IgD-negative memory B cell (primary cell): Measurements from ENCODE around the gene VPS54. TPM values are rescaled to one million over a fixed set of nuclear protein-coding genes. Genes with fewer than 3 reads are reported as not detected.

Experiments used
- H3K27ac Mint-ChIP-seq, 3 donors: one replicate each; pipeline ENCODE4 v1.8.0; 2020 to 2022; ENCODE audit warnings: mild to moderate bottlenecking in 3 of 3, mixed read lengths in 3 of 3, moderate library complexity in 1 of 3
- H3K27me3 Mint-ChIP-seq: one replicate; pipeline ENCODE4 v1.8.0; 2021; ENCODE audit warnings: mixed read lengths
- H3K36me3 Mint-ChIP-seq: one replicate; pipeline ENCODE4 v1.8.0; 2020; ENCODE audit warnings: mild to moderate bottlenecking, mixed read lengths
- H3K4me1 Mint-ChIP-seq, 3 donors: one replicate each; pipeline ENCODE4 v1.8.0; 2020 to 2022; ENCODE audit warnings: mixed read lengths in 3 of 3, mild to moderate bottlenecking in 1 of 3
- H3K4me3 Mint-ChIP-seq, 4 donors: one replicate each; pipeline ENCODE4 v1.8.0; 2020 to 2022; ENCODE audit warnings: mild to moderate bottlenecking in 4 of 4, mixed read lengths in 4 of 4, moderate library complexity in 3 of 4
- H3K9me3 Mint-ChIP-seq, 3 donors: one replicate each; pipeline ENCODE4 v1.8.0; 2020 to 2021; ENCODE audit warnings: mixed read lengths in 3 of 3, mild to moderate bottlenecking in 1 of 3
- polyA plus RNA-seq: library from polyadenylated mRNA; unstranded; fragments of 300-500 nt; fragmentation: Illumina TruSeq; gene quantifications from one replicate; pipeline ENCODE4 v1.2.3, GENCODE V29; 2021

VPS54 gene
- polyA plus RNA-seq, 1 donor from 2014 or later: 5.2 TPM

DNA sequence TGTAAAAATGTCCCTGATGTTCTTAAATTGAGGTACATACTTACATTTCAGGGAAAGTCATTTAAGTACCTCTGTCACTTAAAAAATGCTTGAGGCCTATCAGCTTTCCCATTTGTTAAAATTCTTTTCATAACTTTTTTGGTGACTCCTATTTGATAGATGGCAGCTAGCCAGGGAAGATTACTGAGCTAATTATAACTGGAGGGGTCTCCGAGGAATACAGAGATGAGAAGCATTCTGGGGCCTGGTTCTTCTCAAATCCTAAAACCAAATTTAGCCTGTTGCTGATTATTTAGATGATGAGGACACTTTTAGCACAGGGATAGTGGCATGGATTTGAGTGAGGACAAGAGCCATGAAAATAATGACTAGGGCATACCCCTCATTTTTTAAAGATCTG lies 172.7 kb downstream of the VPS54 start:
- Mint-ChIP-seq H3K4me1 (peaks cover 40 to 59% (median 43%) of the 10 kb centered on the region in 3 donors), H3K36me3 (peaks cover 1% of the 10 kb centered on the region), H3K9me3 (no peaks in the 10 kb centered on the region), H3K27me3 (no peaks in the 10 kb centered on the region), H3K4me3 (no peak overlapping the region), H3K27ac (no peak overlapping the region)

DNA sequence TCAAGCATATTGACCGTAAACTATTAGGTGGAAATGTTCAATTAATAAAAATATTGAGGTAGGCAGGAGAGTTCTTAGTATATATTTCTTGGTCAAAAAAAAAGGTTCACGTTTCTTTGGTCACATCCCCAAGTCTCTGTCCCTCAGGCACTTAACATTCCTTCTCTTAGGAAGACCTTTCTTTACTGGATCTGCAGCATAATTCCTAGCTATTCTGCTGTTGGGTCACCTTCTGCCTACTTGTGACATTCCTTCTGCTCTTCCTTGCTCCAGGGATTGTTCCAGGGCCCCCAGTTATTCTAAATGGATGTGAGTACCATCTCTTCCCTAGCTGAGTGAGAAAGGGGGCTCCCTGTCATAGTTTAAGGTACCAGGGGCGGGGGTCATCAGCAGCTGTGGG lies 173.4 kb downstream of the VPS54 start:
- no peaks in the 10 kb centered on the region for H3K9me3 Mint-ChIP-seq
- peak overlapping the region in 1 of 3 donors; percentile 53 for H3K27ac Mint-ChIP-seq
- peak overlapping the region in 2 of 4 donors; percentile 8 to 49 for H3K4me3 Mint-ChIP-seq
- H3K4me1 Mint-ChIP-seq: peaks cover 36 to 54% (median 39%) of the 10 kb centered on the region in 3 donors
- H3K27me3 Mint-ChIP-seq: no peaks in the 10 kb centered on the region
- H3K36me3 Mint-ChIP-seq: peaks cover 1% of the 10 kb centered on the region

DNA sequence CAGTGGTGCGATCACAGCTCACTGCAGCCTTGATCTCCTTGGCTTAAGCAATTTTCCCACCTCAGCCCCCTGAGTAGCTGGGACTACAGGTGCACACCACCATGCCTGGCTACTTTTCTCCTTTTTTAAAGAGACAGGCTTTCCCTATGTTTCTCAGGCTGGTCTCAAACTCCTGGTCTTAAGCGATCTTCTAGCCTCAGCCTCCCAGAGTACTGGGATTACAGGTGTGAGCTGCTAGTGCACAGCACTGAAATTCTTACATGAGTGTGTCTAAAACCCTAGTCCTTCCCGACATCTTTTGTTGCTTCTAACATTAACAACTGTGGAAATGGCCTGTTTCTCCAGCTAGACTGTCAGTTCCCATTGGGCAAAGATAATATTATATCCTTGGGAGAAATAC lies 174.6 kb downstream of the VPS54 start:
- Mint-ChIP-seq H3K36me3 (peaks cover 1% of the 10 kb centered on the region), H3K27ac (peak overlapping the region in 2 of 3 donors; percentile 3 to 47), H3K27me3 (no peaks in the 10 kb centered on the region), H3K4me3 (peak overlapping the region in 2 of 4 donors; percentile 49 to 76), H3K4me1 (peaks cover 39 to 55% (median 46%) of the 10 kb centered on the region in 3 donors), H3K9me3 (no peaks in the 10 kb centered on the region)

DNA sequence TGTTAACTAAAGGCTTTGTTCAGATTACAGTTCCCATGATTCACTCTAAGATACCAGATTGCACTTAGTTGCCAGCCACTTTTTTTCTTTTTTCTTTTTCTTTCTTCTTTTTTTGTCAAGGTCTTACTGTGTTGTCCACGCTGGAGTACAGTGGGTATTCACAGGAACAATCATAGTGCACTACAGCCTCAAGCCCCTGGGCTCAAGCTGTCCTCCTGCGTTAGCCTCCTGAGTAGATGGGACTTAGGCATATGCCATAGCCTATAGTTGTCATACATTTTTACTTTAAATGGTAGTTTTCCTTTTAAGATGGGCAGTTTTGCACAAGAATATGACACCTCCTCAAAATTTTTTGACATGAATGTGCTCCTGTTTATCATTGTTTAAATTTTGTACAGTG lies 175.4 kb downstream of the VPS54 start:
- no peaks in the 10 kb centered on the region for H3K9me3 Mint-ChIP-seq
- peaks cover 35 to 51% (median 47%) of the 10 kb centered on the region in 3 donors for H3K4me1 Mint-ChIP-seq
- H3K4me3 Mint-ChIP-seq: peak overlapping the region in 2 of 4 donors; percentile 43 to 49
- H3K27me3 Mint-ChIP-seq: no peaks in the 10 kb centered on the region
- peaks cover 1% of the 10 kb centered on the region for H3K36me3 Mint-ChIP-seq
- H3K27ac Mint-ChIP-seq: peak overlapping the region in 1 of 3 donors; percentile 3

DNA sequence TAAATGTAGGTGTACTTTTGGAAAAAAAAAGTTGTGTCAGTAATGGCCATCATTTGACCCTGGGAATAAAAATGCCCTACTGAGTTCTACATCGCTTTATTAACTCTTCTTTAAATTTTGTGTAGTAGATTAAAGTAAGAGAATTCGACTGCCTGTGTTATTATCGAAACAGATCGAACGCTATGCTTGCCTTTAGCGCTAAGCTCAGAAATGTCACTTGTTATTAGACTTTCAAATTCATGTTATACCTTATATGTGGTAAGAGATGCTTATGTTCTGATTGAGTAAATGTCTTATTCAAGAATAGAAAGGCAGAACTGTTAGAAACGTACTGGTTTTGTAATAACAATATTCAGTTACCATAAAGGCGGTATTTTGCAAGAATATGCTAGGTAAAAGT lies 176.1 kb downstream of the VPS54 start:
- peak overlapping the region in 2 of 3 donors; percentile 44 to 91 for H3K27ac Mint-ChIP-seq
- no peaks in the 10 kb centered on the region for H3K27me3 Mint-ChIP-seq
- H3K9me3 Mint-ChIP-seq: no peaks in the 10 kb centered on the region
- H3K36me3 Mint-ChIP-seq: peaks cover 1% of the 10 kb centered on the region
- peaks cover 35 to 51% (median 47%) of the 10 kb centered on the region in 3 donors for H3K4me1 Mint-ChIP-seq
- H3K4me3 Mint-ChIP-seq: peak overlapping the region; percentile 89 to 100 (median 98)

DNA sequence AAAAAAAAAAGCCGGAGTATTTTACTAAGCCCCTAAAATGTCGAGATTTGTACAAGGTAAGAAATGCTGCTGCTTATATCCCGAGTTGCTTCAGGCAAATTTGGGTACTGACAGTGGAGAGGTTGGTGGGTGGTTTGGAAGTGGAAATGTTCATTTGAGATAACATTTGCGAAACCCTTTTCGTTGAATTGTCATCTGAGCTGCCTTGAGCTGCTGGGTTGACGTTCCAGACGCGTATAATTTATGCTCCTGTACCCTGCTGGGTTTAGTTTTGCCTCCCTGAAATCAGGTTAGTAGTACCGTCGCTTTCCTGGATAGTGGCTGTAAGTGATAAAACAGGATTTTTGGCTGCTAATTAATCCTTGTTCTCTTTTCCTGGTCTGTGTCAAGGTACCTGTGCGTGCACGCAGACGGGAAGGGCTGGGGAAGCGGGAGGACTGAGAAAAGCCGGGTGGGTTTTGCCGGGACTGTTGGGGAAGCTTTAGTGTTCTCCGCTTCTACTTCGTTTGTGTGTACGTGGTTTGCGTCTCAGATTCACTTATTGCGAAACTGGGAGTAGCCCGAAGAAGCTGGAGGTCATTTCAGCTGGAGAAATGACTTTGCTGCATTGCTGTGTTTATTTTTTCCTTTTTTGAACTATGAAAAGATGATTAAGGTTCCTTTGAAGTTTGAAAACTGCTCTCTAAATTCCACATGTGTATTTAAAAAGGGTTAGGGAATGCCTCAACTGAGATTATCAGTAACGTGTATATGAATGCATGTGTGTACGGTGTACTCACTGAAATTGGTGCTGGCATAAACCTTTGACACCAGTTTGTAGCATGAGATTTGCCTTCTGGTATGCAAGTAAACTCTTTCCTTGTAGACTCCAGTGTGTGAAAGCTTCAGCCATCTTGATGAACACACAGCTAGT lies 176.8 kb downstream of the VPS54 start:
- Mint-ChIP-seq H3K27me3 (no peaks in the 10 kb centered on the region), H3K36me3 (no peaks in the 10 kb centered on the region), H3K9me3 (no peaks in the 10 kb centered on the region), H3K27ac (peak overlapping the region; percentile 91 to 99 (median 94)), H3K4me3 (peak overlapping the region; percentile 89 to 100 (median 98)), H3K4me1 (peaks cover 35 to 48% (median 44%) of the 10 kb centered on the region in 3 donors)

Other genes starting within 250 kb of the VPS54 start
- gene UGP2, start 177.5 kb downstream of the VPS54 start, polyA plus RNA-seq: 79.8 TPM
- gene PELI1, start 125.0 kb upstream of the VPS54 start, polyA plus RNA-seq: 23.9 TPM